ENCODE data around the gene LNPK. TPM values are rescaled to one million over a fixed set of nuclear protein-coding genes. Genes with fewer than 3 reads are reported as not detected.

LNPK gene
- total and polyA plus RNA-seq, 4 experiments from 2014 or later = 17.5 to 31.3 (median 26.1) TPM

Other genes starting within 250 kb of the LNPK start
- not detected for gene EVX2, start 81.7 kb upstream of the LNPK start, total RNA-seq
- not detected for gene EVX2, start 81.7 kb upstream of the LNPK start, polyA plus RNA-seq
- gene HOXD13, start 90.5 kb upstream of the LNPK start, total RNA-seq = not detected
- gene HOXD13, start 90.5 kb upstream of the LNPK start, polyA plus RNA-seq = not detected
- gene HOXD12, start 97.5 kb upstream of the LNPK start, total RNA-seq = not detected
- not detected for gene HOXD12, start 97.5 kb upstream of the LNPK start, polyA plus RNA-seq
- gene HOXD11, start 105.0 kb upstream of the LNPK start, total RNA-seq = not detected
- gene HOXD11, start 105.0 kb upstream of the LNPK start, polyA plus RNA-seq = not detected
- not detected for gene HOXD10, start 114.5 kb upstream of the LNPK start, total RNA-seq
- not detected for gene HOXD10, start 114.5 kb upstream of the LNPK start, polyA plus RNA-seq
- gene HOXD9, start 120.5 kb upstream of the LNPK start, total RNA-seq = not detected
- gene HOXD9, start 120.5 kb upstream of the LNPK start, polyA plus RNA-seq = not detected
- not detected for gene HOXD8, start 127.4 kb upstream of the LNPK start, total RNA-seq
- gene HOXD8, start 127.4 kb upstream of the LNPK start, polyA plus RNA-seq = not detected
- not detected for gene HOXD4, start 149.3 kb upstream of the LNPK start, total RNA-seq
- gene HOXD4, start 149.3 kb upstream of the LNPK start, polyA plus RNA-seq = not detected
- gene HOXD3, start 155.0 kb upstream of the LNPK start, total RNA-seq = not detected
- gene HOXD3, start 155.0 kb upstream of the LNPK start, polyA plus RNA-seq = not detected
- gene HOXD1, start 186.4 kb upstream of the LNPK start, total RNA-seq = not detected
- not detected for gene HOXD1, start 186.4 kb upstream of the LNPK start, polyA plus RNA-seq